Loucy (cell line): Measurements from ENCODE around the gene KIRREL3.
A peak's percentile ranks its signal among the peaks of the same experiment; 100 is the strongest.

Source experiments
- H2AFZ ChIP-seq: fragments of 200-600 bp; sonication (generic); 2 replicates; pipeline ENCODE4 v1.6.0; 2016; ENCODE audit warnings: antibody characterized with exemption, mild to moderate bottlenecking, low read length, moderate library complexity
- H3F3A ChIP-seq: fragments of 200-600 bp; 2 replicates; pipeline ENCODE4 v1.6.0; 2016; ENCODE audit warnings: antibody characterized with exemption, low read depth, mild to moderate bottlenecking
- H3K27me3 ChIP-seq: fragments of 200-600 bp; sonication (generic); 2 replicates; pipeline ENCODE4 v1.6.1; 2014; ENCODE audit warnings: low read length, mild to moderate bottlenecking; ENCODE audit not compliant: insufficient read depth, poor library complexity, severe bottlenecking
- H3K36me3 ChIP-seq: fragments of 200-600 bp; sonication (generic); 2 replicates; pipeline ENCODE4 v1.6.1; 2016; ENCODE audit warnings: low read length; ENCODE audit not compliant: insufficient read depth
- H3K4me1 ChIP-seq: fragments of 200-600 bp; sonication (generic); 2 replicates; pipeline ENCODE4 v1.5.1; 2014; ENCODE audit warnings: low read length, mild to moderate bottlenecking; ENCODE audit not compliant: insufficient read depth, poor library complexity, severe bottlenecking
- H3K4me2 ChIP-seq: fragments of 200-600 bp; sonication (generic); 2 replicates; pipeline ENCODE4 v1.6.0; 2014; ENCODE audit warnings: antibody characterized with exemption, low read length, low read depth, mild to moderate bottlenecking; ENCODE audit not compliant: poor library complexity, severe bottlenecking
- H3K4me3 ChIP-seq: fragments of 200-600 bp; sonication (generic); 2 replicates; pipeline ENCODE4 v1.5.1; 2014; ENCODE audit warnings: low read length, mild to moderate bottlenecking, mixed read lengths; ENCODE audit not compliant: poor library complexity, severe bottlenecking
- H3K79me2 ChIP-seq: fragments of 200-600 bp; sonication (generic); 2 replicates; pipeline ENCODE4 v1.6.1; 2014; ENCODE audit warnings: low read length; ENCODE audit not compliant: insufficient read depth
- H3K9ac ChIP-seq: fragments of 200-600 bp; sonication (generic); 2 replicates; pipeline ENCODE4 v1.6.0; 2014; ENCODE audit warnings: mild to moderate bottlenecking, low read depth, low read length, moderate library complexity; ENCODE audit not compliant: poor library complexity, severe bottlenecking
- H3K9me2 ChIP-seq: fragments of 200-600 bp; sonication (generic); replicated peaks from 2 replicates; pipeline ENCODE4 v1.6.1; 2016; ENCODE audit warnings: low read depth, low read length, mixed read lengths
- H3K9me3 ChIP-seq: fragments of 200-600 bp; sonication (generic); 2 replicates; pipeline ENCODE4 v1.6.1; 2014; ENCODE audit warnings: mild to moderate bottlenecking, antibody characterized with exemption, low read length, low read depth; ENCODE audit not compliant: insufficient read depth
- H4K20me1 ChIP-seq: fragments of 200-600 bp; sonication (generic); 2 replicates; pipeline ENCODE4 v1.6.0; 2014; ENCODE audit warnings: antibody characterized with exemption, low read length, mild to moderate bottlenecking; ENCODE audit not compliant: insufficient read depth, poor library complexity, severe bottlenecking
- CTCF ChIP-seq: fragments of 200-600 bp; sonication (generic); conservative IDR thresholded peaks from 2 replicates; pipeline ENCODE4 v1.5.1; 2014; ENCODE audit warnings: mild to moderate bottlenecking, antibody characterized with exemption, low read length
- EZH2phosphoT487 ChIP-seq: fragments of 200-600 bp; IDR thresholded peaks from 2 replicates; pipeline ENCODE4 v1.6.1; 2018; ENCODE audit warnings: antibody characterized with exemption, mild to moderate bottlenecking, moderate library complexity, borderline replicate concordance

KIRREL3 gene

DNA sequence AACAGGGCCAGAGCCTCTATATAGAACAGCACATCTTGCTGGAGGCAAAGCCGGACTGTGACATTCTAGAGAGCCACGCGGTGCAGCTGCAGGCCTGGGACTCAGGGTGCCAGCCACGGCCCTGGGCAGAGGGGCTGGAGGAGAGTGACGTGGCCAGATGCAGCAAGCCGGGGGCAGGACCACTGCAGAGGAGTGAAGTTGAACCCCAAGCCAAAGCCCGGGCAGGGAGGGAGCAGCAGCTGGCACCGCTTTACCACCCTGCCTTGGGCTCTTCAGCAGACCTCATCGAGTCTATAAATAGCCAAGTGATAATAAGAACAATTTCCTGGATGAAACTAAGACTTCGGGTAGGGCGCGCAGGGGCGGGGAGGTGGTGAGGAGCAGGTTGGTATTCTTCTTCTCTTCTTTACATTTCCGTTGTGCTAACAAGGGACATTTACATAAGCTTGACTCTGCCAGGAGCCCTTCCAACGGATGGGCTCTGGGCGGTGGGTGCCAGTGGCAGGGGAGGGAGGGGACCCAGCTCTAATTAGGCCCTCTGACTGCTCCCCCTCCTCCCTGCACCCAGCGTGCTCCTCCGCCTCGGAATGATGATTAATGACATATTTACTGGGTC, 534.9 kb downstream of the KIRREL3 start:
- Histone ChIP-seq H4K20me1 (no peaks in the 10 kb centered on the region), H3K9ac (peak overlapping the region; percentile 49), H3K36me3 (no peaks in the 10 kb centered on the region), H3K9me2 (no peaks in the 10 kb centered on the region), H3K4me2 (peak overlapping the region; percentile 53), H3F3A (no peaks in the 10 kb centered on the region), H3K79me2 (no peaks in the 10 kb centered on the region), H2AFZ (no peak overlapping the region), H3K9me3 (no peaks in the 10 kb centered on the region), H3K4me3 (no peak overlapping the region), H3K4me1 (peaks cover 30% of the 10 kb centered on the region), H3K27me3 (no peaks in the 10 kb centered on the region)
- TF ChIP-seq CTCF = no peak
- TF ChIP-seq EZH2phosphoT487 = no peak

DNA sequence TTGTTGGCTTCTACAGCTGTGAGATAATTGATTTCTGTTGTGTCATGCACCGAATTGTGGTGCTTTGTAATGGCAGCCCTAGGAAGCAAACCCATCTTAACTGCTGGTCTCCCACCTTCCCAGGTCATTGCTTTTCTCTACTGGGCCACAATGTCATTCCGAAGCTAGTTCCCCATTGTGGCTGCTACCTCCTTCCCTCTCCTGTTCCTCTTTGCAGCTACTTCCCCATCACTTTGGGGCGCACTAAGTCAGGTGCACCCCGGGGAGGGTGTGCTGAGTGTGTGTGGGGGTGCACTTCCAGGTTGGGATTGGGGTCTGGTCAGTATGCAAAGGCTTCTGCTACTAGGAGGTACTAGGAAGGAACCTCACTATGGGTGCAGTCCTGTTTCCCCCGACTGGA, 535.8 kb downstream of the KIRREL3 start:
- H3K27me3 ChIP-seq = no peaks in the 10 kb centered on the region
- no peak overlapping the region for H3K4me3 ChIP-seq
- H3K4me1 ChIP-seq = peaks cover 30% of the 10 kb centered on the region
- no peaks in the 10 kb centered on the region for H4K20me1 ChIP-seq
- no peak overlapping the region for H3K4me2 ChIP-seq
- H3K9me3 ChIP-seq = no peaks in the 10 kb centered on the region
- H3K79me2 ChIP-seq = no peaks in the 10 kb centered on the region
- no peaks in the 10 kb centered on the region for H3K36me3 ChIP-seq
- TF ChIP-seq EZH2phosphoT487 (no peak), CTCF (no peak)
- H3F3A ChIP-seq = no peaks in the 10 kb centered on the region
- H3K9ac ChIP-seq = peak overlapping the region; percentile 49
- H3K9me2 ChIP-seq = no peaks in the 10 kb centered on the region
- no peak overlapping the region for H2AFZ ChIP-seq

DNA sequence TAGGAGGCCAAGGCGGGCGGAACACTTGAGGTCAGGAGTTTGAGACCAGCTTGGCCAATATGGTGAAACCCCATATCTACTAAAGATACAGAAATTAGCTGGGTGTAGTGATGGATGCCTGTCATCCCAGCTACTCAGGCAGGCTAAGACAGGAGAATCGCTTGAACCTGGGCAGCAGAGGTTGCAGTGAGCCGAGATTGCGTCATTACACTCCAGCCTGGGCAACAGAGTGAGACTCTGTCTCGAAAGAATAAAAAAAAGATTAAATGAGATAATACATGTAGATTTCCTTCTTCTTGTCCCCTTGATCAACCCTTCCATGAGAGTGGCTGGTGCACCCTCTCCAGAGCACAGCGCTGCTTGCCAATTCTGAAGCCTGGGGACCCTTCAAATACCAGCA, 538.1 kb downstream of the KIRREL3 start:
- Histone ChIP-seq H3K79me2 (no peaks in the 10 kb centered on the region), H3K4me2 (no peak overlapping the region), H3K9ac (no peak overlapping the region), H3K9me2 (no peaks in the 10 kb centered on the region), H3K4me1 (peaks cover 21% of the 10 kb centered on the region), H3K27me3 (no peaks in the 10 kb centered on the region), H3K9me3 (no peaks in the 10 kb centered on the region), H4K20me1 (no peaks in the 10 kb centered on the region), H2AFZ (no peak overlapping the region), H3K4me3 (no peak overlapping the region), H3K36me3 (no peaks in the 10 kb centered on the region), H3F3A (no peaks in the 10 kb centered on the region)
- TF ChIP-seq EZH2phosphoT487 (no peak), CTCF (no peak)
